Tibial nerve (tissue), 4 donors: ENCODE measurements around the gene CEP76. TPM values are rescaled to one million over a fixed set of nuclear protein-coding genes. Genes with fewer than 3 reads are reported as not detected.

Source experiments
- DNase-seq, 2 donors: peaks; one replicate each; pipeline ENCODE4 v3.0.0-alpha.2; 2019; ENCODE audit warnings: low spot score in 2 of 2
- H3K27ac ChIP-seq, 4 donors: fragments of 200-600 bp; sonication (generic) in 3 of 4; one replicate each; pipeline ENCODE4 v1.5.1; 2017 to 2019; ENCODE audit warnings: mild to moderate bottlenecking in 1 of 4
- H3K27me3 ChIP-seq, 2 donors: fragments of 200-600 bp; sonication (generic) in 1 of 2; one replicate each; pipeline versions ENCODE4 v1.5.1 to v1.6.0; 2017 to 2019
- H3K36me3 ChIP-seq, 3 donors: fragments of 200-600 bp; sonication (generic); one replicate each; pipeline ENCODE4 v1.5.1; 2018 to 2019
- H3K4me1 ChIP-seq, 4 donors: fragments of 200-600 bp; sonication (generic) in 3 of 4; one replicate each; pipeline ENCODE4 v1.5.1; 2017 to 2019
- H3K4me3 ChIP-seq, 4 donors: fragments of 200-600 bp; sonication (generic) in 3 of 4; one replicate each; pipeline ENCODE4 v1.5.1; 2017 to 2019; ENCODE audit warnings: mild to moderate bottlenecking in 1 of 4, moderate library complexity in 1 of 4
- H3K9me3 ChIP-seq, 4 donors: fragments of 200-600 bp; sonication (generic) in 3 of 4; one replicate each; pipeline ENCODE4 v1.5.1; 2017 to 2019
- EP300 ChIP-seq, 2 donors: sonication (generic); formaldehyde crosslinking; IDR thresholded peaks; one replicate each; pipeline ENCODE4 v1.6.1; 2017; ENCODE audit warnings: antibody characterized with exemption in 2 of 2, mild to moderate bottlenecking in 1 of 2
- POLR2A ChIP-seq, 2 donors: fragments of 450-650 bp; IDR thresholded peaks; one replicate each; pipeline ENCODE4 v1.6.1; 2017; ENCODE audit warnings: antibody characterized with exemption in 2 of 2, mild to moderate bottlenecking in 2 of 2, moderate library complexity in 2 of 2
- WGBS, 2 donors: methylation state at CpG; one replicate each; pipeline ENCODE4 v1.1.5; 2018; 5-methylcytosine and 5-hydroxymethylcytosine counted together
- total RNA-seq, 4 donors: library from RNA; depleted of rRNA; stranded (reverse); fragments of >200 nt; gene quantifications; one replicate each; pipeline ENCODE4 v1.1.0, GENCODE V29; 2016
- TF ChIP-seq, protein P1 (sequence below), 5 experiments: fragments of 200-600 bp in 3 of 5; fragments of 450-650 bp in 2 of 5; sonication (generic) in 3 of 5; IDR thresholded peaks; one replicate each; pipeline ENCODE4 v1.5.1; 2016 to 2019; ENCODE audit warnings: antibody characterized with exemption in 5 of 5, mild to moderate bottlenecking in 3 of 5, moderate library complexity in 2 of 5

The CEP76 gene
- total RNA-seq, 4 donors from 2014 or later: 3.1 to 13.6 (median 9.8) TPM

- Histone ChIP-seq H3K4me1 (peaks cover 0 to 36% (median 5%) of the 10 kb centered on the region in 4 donors), H3K27me3 (no peaks in the 10 kb centered on the region), H3K4me3 (no peak overlapping the region), H3K36me3 (peaks cover 0 to 12% (median 0%) of the 10 kb centered on the region in 3 donors), H3K9me3 (no peaks in the 10 kb centered on the region), H3K27ac (peak overlapping the region in 1 of 4 donors; percentile 99)
- TF ChIP-seq POLR2A (IDR thresholded peaks at IDR 0.05) (no peak), EP300 (IDR thresholded peaks at IDR 0.05) (peak in 1 of 2 donors; percentile 39)
- TF ChIP-seq, protein P1, sequence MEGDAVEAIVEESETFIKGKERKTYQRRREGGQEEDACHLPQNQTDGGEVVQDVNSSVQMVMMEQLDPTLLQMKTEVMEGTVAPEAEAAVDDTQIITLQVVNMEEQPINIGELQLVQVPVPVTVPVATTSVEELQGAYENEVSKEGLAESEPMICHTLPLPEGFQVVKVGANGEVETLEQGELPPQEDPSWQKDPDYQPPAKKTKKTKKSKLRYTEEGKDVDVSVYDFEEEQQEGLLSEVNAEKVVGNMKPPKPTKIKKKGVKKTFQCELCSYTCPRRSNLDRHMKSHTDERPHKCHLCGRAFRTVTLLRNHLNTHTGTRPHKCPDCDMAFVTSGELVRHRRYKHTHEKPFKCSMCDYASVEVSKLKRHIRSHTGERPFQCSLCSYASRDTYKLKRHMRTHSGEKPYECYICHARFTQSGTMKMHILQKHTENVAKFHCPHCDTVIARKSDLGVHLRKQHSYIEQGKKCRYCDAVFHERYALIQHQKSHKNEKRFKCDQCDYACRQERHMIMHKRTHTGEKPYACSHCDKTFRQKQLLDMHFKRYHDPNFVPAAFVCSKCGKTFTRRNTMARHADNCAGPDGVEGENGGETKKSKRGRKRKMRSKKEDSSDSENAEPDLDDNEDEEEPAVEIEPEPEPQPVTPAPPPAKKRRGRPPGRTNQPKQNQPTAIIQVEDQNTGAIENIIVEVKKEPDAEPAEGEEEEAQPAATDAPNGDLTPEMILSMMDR (IDR thresholded peaks at IDR 0.05): peak; percentile 68 to 89 (median 83)
- 72 to 83% methylated on average over 9 of the region's 9 CpGs for WGBS, 2 donors
- DNase-seq: peak in 1 of 2 donors; percentile 74
Measured at GRCh38 chr18:12659904-12660605, 42.5 kb downstream of the CEP76 start.

- TF ChIP-seq POLR2A (IDR thresholded peaks at IDR 0.05) (no peak), EP300 (IDR thresholded peaks at IDR 0.05) (no peak)
- TF ChIP-seq, protein P1 (IDR thresholded peaks at IDR 0.05): no peak
- Histone ChIP-seq H3K4me1 (peaks cover 0 to 40% (median 7%) of the 10 kb centered on the region in 4 donors), H3K4me3 (peak overlapping the region; percentile 63 to 91 (median 89)), H3K27me3 (no peaks in the 10 kb centered on the region), H3K27ac (peak overlapping the region; percentile 96 to 99 (median 98)), H3K9me3 (no peaks in the 10 kb centered on the region), H3K36me3 (peaks cover 0 to 12% (median 0%) of the 10 kb centered on the region in 3 donors)
- 23 to 35% methylated on average over 28 to 37 of the region's 42 CpGs for WGBS, 2 donors
- peak in 1 of 2 donors; percentile 21 for DNase-seq
Measured at GRCh38 chr18:12658426-12659138, 43.9 kb downstream of the CEP76 start.

GRCh38 chr18:12657684-12658425, 44.7 kb downstream of the CEP76 start, which contains the start of gene SPIRE1:
SPIRE1 (minus strand) TSS chr18:12658107; CDS start chr18:12657866, 241 bp downstream.
- DNase-seq: peak; percentile 24 to 59
- TF ChIP-seq POLR2A (IDR thresholded peaks at IDR 0.05): peak; percentile 81 to 88
- TF ChIP-seq EP300 (IDR thresholded peaks at IDR 0.05): peak in 1 of 2 donors; percentile 88
- TF ChIP-seq, protein P1 (IDR thresholded peaks at IDR 0.05): peak in 2 of 5 experiments; percentile 15 to 28
- Histone ChIP-seq H3K36me3 (peaks cover 0 to 12% (median 0%) of the 10 kb centered on the region in 3 donors), H3K27ac (peak within 1 kb of the TSS; percentile 96 to 99 (median 98)), H3K9me3 (no peaks in the 10 kb centered on the region), H3K4me3 (peak within 1 kb of the TSS; percentile 68 to 91 (median 89)), H3K4me1 (peaks cover 0 to 47% (median 13%) of the 10 kb centered on the region in 4 donors), H3K27me3 (no peaks in the 10 kb centered on the region)
- WGBS, 2 donors: 0% methylated on average over 2 to 20 of the region's 112 CpGs

DNA sequence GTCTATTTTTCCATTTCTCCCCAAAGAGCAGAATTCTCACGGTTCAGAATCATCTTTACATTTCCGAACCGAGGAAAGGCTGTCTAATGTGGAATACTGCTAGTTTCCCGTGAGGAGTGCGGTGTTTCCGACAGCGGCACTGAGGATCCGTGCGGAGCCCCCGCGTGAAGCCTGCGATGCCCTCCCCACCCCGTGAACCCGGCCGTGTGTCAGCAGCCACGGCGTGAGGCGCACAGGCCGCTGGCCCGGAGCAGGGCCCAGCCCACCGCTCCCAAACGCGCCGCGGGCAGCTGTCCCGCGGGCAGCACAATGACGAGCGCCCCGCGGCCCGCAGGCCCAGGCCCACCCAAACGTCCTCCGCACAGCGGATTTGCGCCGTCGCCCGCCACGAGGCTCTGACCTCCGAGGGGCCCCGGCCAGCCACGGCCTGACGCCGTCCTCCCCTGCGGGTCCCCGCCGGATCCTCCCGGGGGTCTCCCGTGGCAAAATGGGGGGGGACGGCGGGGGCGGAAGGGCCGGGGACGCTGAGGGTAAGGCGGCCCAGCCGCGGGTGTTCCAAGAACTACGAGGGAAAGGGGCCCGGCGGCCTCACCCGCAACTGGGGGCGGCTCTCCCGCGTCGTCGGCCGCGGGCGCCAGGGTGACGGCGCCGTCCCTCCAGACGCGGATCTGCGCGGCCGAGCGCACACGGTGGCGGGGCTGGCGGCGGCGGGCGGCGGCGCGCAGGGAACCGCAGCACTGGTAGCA, 45.4 kb downstream of the CEP76 start:
- WGBS, 2 donors: 0 to 1% methylated on average over 28 to 46 of the region's 89 CpGs

More for the DNA sequence above, 45.4 kb downstream of the CEP76 start:
- peak overlapping the region; percentile 96 to 99 (median 98) for H3K27ac ChIP-seq
- DNase-seq: no peak
- TF ChIP-seq POLR2A (IDR thresholded peaks at IDR 0.05): peak in 1 of 2 donors; percentile 21
- TF ChIP-seq, protein P1 (IDR thresholded peaks at IDR 0.05): no peak
- peak in 1 of 2 donors; percentile 56 for TF ChIP-seq EP300 (IDR thresholded peaks at IDR 0.05)
- peaks cover 0 to 9% (median 0%) of the 10 kb centered on the region in 3 donors for H3K36me3 ChIP-seq
- H3K27me3 ChIP-seq: no peaks in the 10 kb centered on the region
- no peaks in the 10 kb centered on the region for H3K9me3 ChIP-seq
- peak overlapping the region; percentile 68 to 91 (median 89) for H3K4me3 ChIP-seq
- peaks cover 0 to 54% (median 16%) of the 10 kb centered on the region in 4 donors for H3K4me1 ChIP-seq
